ENCODE data around the gene KIF19.

- no peak for TF ChIP-seq CTCF (IDR thresholded peaks at IDR 0.05; ENCODE audit: borderline replicate concordance, extremely low read depth, low read length, poor library complexity, severe bottlenecking)
- no peak for TF ChIP-seq EZH2 (IDR thresholded peaks at IDR 0.05; ENCODE audit: borderline replicate concordance, low read depth, low read length, severe bottlenecking)
Observed at GRCh38 chr17:74394275-74394950, 68.4 kb downstream of the KIF19 start.

All from DND-41 (cell line).